ENCODE data around the gene LRGUK.

The LRGUK gene

GRCh38 chr7:134307320-134307719, 180.2 kb downstream of the LRGUK start:
- DNase-seq (ENCODE audit: low read depth), result no peak

- no peak for DNase-seq (ENCODE audit: low read depth)
Observed at GRCh38 chr7:134308548-134308947, 181.4 kb downstream of the LRGUK start.

- DNase-seq (ENCODE audit: low read depth), result no peak
Observed at GRCh38 chr7:134311807-134312206, 184.7 kb downstream of the LRGUK start.

GRCh38 chr7:134312717-134313116, 185.6 kb downstream of the LRGUK start:
- DNase-seq (ENCODE audit: low read depth), result no peak

GRCh38 chr7:134313543-134313942, 186.4 kb downstream of the LRGUK start:
- no peak for DNase-seq (ENCODE audit: low read depth)

Measured in activated T-cell treated with anti-CD3 and anti-CD28 coated beads for 48 hours (primary cell).